RWPE2 (cell line): ENCODE results near the gene MATN3.

Experiments used
- ATAC-seq: fragments of 200-7000 bp; cut with Tn5 transposase; 3 replicates; pipeline ENCODE4 v1.9.1; 2021; ENCODE audit warnings: low read depth
- DNase-seq: peaks from one replicate; pipeline ENCODE4 v3.0.0-alpha.2; 2020; ENCODE audit warnings: low spot score
- H3K27ac ChIP-seq: fragments of 450-650 bp; 2 replicates; pipeline ENCODE4 v1.5.1; 2017; ENCODE audit warnings: mild to moderate bottlenecking; ENCODE audit not compliant: poor library complexity, severe bottlenecking
- H3K27me3 ChIP-seq: fragments of 250-450 bp; sonication (Bioruptor Pico); 2 replicates; pipeline ENCODE4 v1.5.1; 2021; ENCODE audit warnings: mild to moderate bottlenecking, moderate library complexity; ENCODE audit not compliant: insufficient read depth, poor library complexity, severe bottlenecking
- H3K36me3 ChIP-seq: fragments of 250-450 bp; sonication (Bioruptor Pico); 2 replicates; pipeline ENCODE4 v1.5.1; 2020; ENCODE audit warnings: low read depth, mild to moderate bottlenecking, moderate library complexity
- H3K4me1 ChIP-seq: fragments of 250-450 bp; sonication (Bioruptor Pico); 2 replicates; pipeline ENCODE4 v1.5.1; 2021; ENCODE audit warnings: mild to moderate bottlenecking, moderate library complexity; ENCODE audit not compliant: insufficient read depth, poor library complexity, severe bottlenecking
- H3K4me3 ChIP-seq: fragments of 250-450 bp; sonication (Bioruptor Pico); 2 replicates; pipeline ENCODE4 v1.5.1; 2021; ENCODE audit warnings: mild to moderate bottlenecking, moderate library complexity; ENCODE audit not compliant: severe bottlenecking
- H3K9me3 ChIP-seq: fragments of 250-450 bp; sonication (Bioruptor Pico); 2 replicates; pipeline ENCODE4 v1.5.1; 2021; ENCODE audit warnings: mild to moderate bottlenecking, moderate library complexity; ENCODE audit not compliant: severe bottlenecking
- CTCF ChIP-seq: fragments of 450-650 bp; IDR thresholded peaks from one replicate; pipeline ENCODE4 v1.5.1; 2017; ENCODE audit warnings: mild to moderate bottlenecking, moderate library complexity; ENCODE audit not compliant: poor library complexity, severe bottlenecking

Gene MATN3

GRCh38 chr2:20034821-20035220, 22.4 kb upstream of the MATN3 start:
- no peak for TF ChIP-seq CTCF
- Histone ChIP-seq H3K9me3 (no peaks in the 10 kb centered on the region), H3K27ac (no peak overlapping the region), H3K36me3 (peaks cover 99% of the 10 kb centered on the region), H3K27me3 (no peaks in the 10 kb centered on the region), H3K4me1 (no peaks in the 10 kb centered on the region), H3K4me3 (no peak overlapping the region)
- DNase-seq (no peak), ATAC-seq (no peak)

- Histone ChIP-seq H3K27ac (no peak overlapping the region), H3K4me1 (no peaks in the 10 kb centered on the region), H3K9me3 (no peaks in the 10 kb centered on the region), H3K36me3 (peaks cover 99% of the 10 kb centered on the region), H3K4me3 (no peak overlapping the region), H3K27me3 (no peaks in the 10 kb centered on the region)
- ATAC-seq (no peak), DNase-seq (no peak)
- no peak for TF ChIP-seq CTCF
Observed at GRCh38 chr2:20034218-20034617, 21.8 kb upstream of the MATN3 start.

GRCh38 chr2:20033322-20033721, 20.9 kb upstream of the MATN3 start:
- ATAC-seq: no peak

GRCh38 chr2:20030224-20030623, 17.8 kb upstream of the MATN3 start:
- TF ChIP-seq CTCF: no peak
- Histone ChIP-seq H3K9me3 (no peaks in the 10 kb centered on the region), H3K36me3 (peaks cover 74% of the 10 kb centered on the region), H3K4me1 (no peaks in the 10 kb centered on the region), H3K27ac (no peak overlapping the region), H3K4me3 (no peak overlapping the region), H3K27me3 (no peaks in the 10 kb centered on the region)
- ATAC-seq (no peak), DNase-seq (no peak)

More at GRCh38 chr2:20033322-20033721, 20.9 kb upstream of the MATN3 start:
- H3K36me3 ChIP-seq: peaks cover 96% of the 10 kb centered on the region
- DNase-seq: no peak
- no peak overlapping the region for H3K27ac ChIP-seq
- H3K4me3 ChIP-seq: no peak overlapping the region
- no peaks in the 10 kb centered on the region for H3K9me3 ChIP-seq
- no peak for TF ChIP-seq CTCF
- H3K27me3 ChIP-seq: no peaks in the 10 kb centered on the region
- no peaks in the 10 kb centered on the region for H3K4me1 ChIP-seq

GRCh38 chr2:20027705-20028434, 15.4 kb upstream of the MATN3 start:
- no peaks in the 10 kb centered on the region for H3K9me3 ChIP-seq
- no peaks in the 10 kb centered on the region for H3K27me3 ChIP-seq
- peaks cover 50% of the 10 kb centered on the region for H3K36me3 ChIP-seq
- no peak overlapping the region for H3K4me3 ChIP-seq
- H3K27ac ChIP-seq: no peak overlapping the region
- no peak for TF ChIP-seq CTCF
- no peaks in the 10 kb centered on the region for H3K4me1 ChIP-seq
- ATAC-seq: no peak
- no peak for DNase-seq
